ENCODE data around the gene GABRG3. TPM values are rescaled to one million over a fixed set of nuclear protein-coding genes. Genes with fewer than 3 reads are reported as not detected.

The GABRG3 gene
- total RNA-seq, 1 donor from 2014 or later, result under 0.01 TPM

DNA sequence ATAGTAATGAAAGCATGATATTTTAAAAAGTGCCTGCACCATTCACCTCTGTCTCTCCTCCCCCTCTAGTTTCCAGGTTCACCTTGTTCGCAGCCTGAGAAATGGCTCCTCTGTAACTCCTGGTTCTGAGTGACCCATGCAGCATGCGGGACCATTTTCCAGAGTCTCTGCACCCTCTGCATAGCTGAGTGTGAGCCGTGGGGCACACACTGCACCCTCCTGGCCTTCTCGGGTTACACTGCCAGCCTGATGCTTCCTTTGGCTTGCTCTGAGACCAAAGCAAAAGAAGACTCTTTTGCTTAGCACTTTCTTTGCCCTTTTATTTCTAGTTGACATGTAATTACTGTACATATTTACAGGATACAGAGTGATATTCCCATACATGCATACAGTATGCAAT, 287.3 kb downstream of the GABRG3 start:
- no peak overlapping the region for H3K27ac ChIP-seq (ENCODE audit: low read depth, low read length)

DNA sequence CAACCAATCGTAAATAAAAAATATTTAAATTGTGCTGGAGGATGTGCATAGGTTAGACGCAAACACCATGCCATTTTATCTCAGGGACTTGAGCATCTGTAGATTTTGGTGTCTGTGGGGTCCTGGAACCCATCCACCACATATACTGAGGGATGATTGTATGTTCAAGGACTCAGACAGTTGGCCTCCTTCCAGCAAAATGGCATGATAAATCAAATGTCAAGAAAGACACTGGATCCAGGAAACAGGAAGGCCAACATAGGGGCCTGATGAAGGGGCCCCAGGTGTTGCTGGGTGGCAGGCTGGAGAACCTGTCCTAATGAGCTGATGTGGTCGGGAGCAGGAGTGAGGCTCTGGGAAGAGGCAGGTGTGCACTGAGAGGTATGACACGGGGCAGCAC, 289.5 kb downstream of the GABRG3 start:
- Histone ChIP-seq H3K27me3 (ENCODE audit: control insufficient read depth in 3 of 3, insufficient read depth in 3 of 3, low read length in 3 of 3) (no peaks in the 10 kb centered on the region), H3K36me3 (ENCODE audit: control insufficient read depth in 3 of 3, insufficient read depth in 3 of 3, low read length in 3 of 3) (no peaks in the 10 kb centered on the region), H3K9ac (ENCODE audit: low read depth in 1 of 3, low read length in 3 of 3) (no peak overlapping the region), H3K27ac (ENCODE audit: low read depth, low read length) (no peak overlapping the region), H3K9me3 (ENCODE audit: control insufficient read depth in 3 of 3, low read length in 3 of 3) (peaks cover 0 to 2% (median 0%) of the 10 kb centered on the region in 3 donors), H3K4me3 (ENCODE audit: low read length in 3 of 3) (no peak overlapping the region), H3K4me1 (ENCODE audit: control insufficient read depth in 3 of 3, insufficient read depth in 3 of 3, low read length in 3 of 3) (no peaks in the 10 kb centered on the region)

More for the DNA sequence above, 287.3 kb downstream of the GABRG3 start:
- Histone ChIP-seq H3K27me3 (ENCODE audit: control insufficient read depth in 3 of 3, insufficient read depth in 3 of 3, low read length in 3 of 3) (no peaks in the 10 kb centered on the region), H3K4me3 (ENCODE audit: low read length in 3 of 3) (no peak overlapping the region), H3K9me3 (ENCODE audit: control insufficient read depth in 3 of 3, low read length in 3 of 3) (no peaks in the 10 kb centered on the region), H3K36me3 (ENCODE audit: control insufficient read depth in 3 of 3, insufficient read depth in 3 of 3, low read length in 3 of 3) (no peaks in the 10 kb centered on the region), H3K9ac (ENCODE audit: low read depth in 1 of 3, low read length in 3 of 3) (no peak overlapping the region), H3K4me1 (ENCODE audit: control insufficient read depth in 3 of 3, insufficient read depth in 3 of 3, low read length in 3 of 3) (no peaks in the 10 kb centered on the region)

DNA sequence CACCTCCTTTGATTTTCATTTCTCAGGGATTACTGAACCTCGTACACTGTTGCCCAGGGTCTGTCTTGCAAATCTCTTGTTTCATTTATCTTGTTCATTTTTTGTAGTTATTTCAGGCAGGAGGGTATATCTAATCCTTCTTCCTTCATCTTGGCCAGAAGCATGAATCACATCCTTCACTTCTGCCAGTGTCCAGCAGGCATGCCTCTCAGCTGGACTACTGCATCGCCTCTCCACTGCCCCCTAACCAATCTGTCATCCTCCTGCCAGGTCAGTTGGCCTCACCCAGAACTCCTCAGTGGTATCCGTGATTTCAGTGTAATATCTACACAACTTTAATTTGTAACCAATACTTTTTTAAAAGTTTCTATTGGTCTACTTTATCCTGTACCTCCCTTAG, 297.9 kb downstream of the GABRG3 start:
- Histone ChIP-seq H3K4me1 (ENCODE audit: control insufficient read depth in 3 of 3, insufficient read depth in 3 of 3, low read length in 3 of 3) (no peaks in the 10 kb centered on the region), H3K9ac (ENCODE audit: low read depth in 1 of 3, low read length in 3 of 3) (no peak overlapping the region), H3K4me3 (ENCODE audit: low read length in 3 of 3) (no peak overlapping the region), H3K36me3 (ENCODE audit: control insufficient read depth in 3 of 3, insufficient read depth in 3 of 3, low read length in 3 of 3) (no peaks in the 10 kb centered on the region), H3K27ac (ENCODE audit: low read depth, low read length) (no peak overlapping the region), H3K9me3 (ENCODE audit: control insufficient read depth in 3 of 3, low read length in 3 of 3) (peaks cover 0 to 5% (median 0%) of the 10 kb centered on the region in 3 donors), H3K27me3 (ENCODE audit: control insufficient read depth in 3 of 3, insufficient read depth in 3 of 3, low read length in 3 of 3) (no peaks in the 10 kb centered on the region)

DNA sequence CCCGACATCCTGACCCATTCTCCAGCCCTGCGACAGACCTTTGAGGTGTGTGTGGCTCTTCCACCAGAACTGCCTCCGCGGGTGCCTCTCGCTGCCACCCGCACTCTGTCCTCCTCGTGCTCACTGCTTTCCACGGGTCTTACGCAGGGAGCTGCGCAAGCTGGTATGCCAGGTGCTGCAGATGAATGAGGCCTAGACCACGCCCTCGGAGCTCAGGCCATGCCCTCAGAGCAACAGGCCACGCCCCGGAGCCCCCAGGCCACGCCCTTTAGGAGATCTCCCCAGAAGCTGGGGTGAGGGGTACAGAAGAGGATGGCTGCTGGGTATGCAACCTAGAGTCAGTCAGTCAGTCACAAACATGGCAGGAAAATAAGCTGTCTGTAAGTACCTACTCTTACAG, 300.3 kb downstream of the GABRG3 start:
- H3K9me3 ChIP-seq (ENCODE audit: control insufficient read depth in 3 of 3, low read length in 3 of 3), result peaks cover 0 to 3% (median 0%) of the 10 kb centered on the region in 3 donors
- H3K36me3 ChIP-seq (ENCODE audit: control insufficient read depth in 3 of 3, insufficient read depth in 3 of 3, low read length in 3 of 3), result no peaks in the 10 kb centered on the region
- no peak overlapping the region for H3K9ac ChIP-seq (ENCODE audit: low read depth in 1 of 3, low read length in 3 of 3)
- H3K4me1 ChIP-seq (ENCODE audit: control insufficient read depth in 3 of 3, insufficient read depth in 3 of 3, low read length in 3 of 3), result no peaks in the 10 kb centered on the region
- no peaks in the 10 kb centered on the region for H3K27me3 ChIP-seq (ENCODE audit: control insufficient read depth in 3 of 3, insufficient read depth in 3 of 3, low read length in 3 of 3)
- H3K27ac ChIP-seq (ENCODE audit: low read depth, low read length), result no peak overlapping the region
- H3K4me3 ChIP-seq (ENCODE audit: low read length in 3 of 3), result no peak overlapping the region

DNA sequence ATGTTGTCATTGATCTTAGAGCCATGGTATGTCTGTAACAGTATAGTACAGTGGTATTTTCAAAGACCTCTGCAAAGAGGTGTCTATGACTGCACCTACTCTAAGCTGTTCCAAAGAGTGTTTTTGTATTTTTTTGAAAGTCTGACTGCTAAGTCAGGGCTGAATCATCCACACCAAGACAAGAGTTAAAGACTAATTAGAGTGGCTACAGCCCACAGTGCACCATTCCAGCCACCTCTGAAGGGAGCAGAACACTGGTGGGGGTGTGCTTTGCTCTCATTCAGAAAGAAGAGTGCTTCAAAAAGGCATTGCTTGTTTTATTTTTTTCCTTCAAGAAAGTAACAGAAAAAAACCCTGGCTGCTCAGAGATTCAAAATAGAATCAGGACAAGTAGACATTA, 301.4 kb downstream of the GABRG3 start:
- no peaks in the 10 kb centered on the region for H3K27me3 ChIP-seq (ENCODE audit: control insufficient read depth in 3 of 3, insufficient read depth in 3 of 3, low read length in 3 of 3)
- no peak overlapping the region for H3K9ac ChIP-seq (ENCODE audit: low read depth in 1 of 3, low read length in 3 of 3)
- H3K4me1 ChIP-seq (ENCODE audit: control insufficient read depth in 3 of 3, insufficient read depth in 3 of 3, low read length in 3 of 3), result no peaks in the 10 kb centered on the region
- no peak overlapping the region for H3K27ac ChIP-seq (ENCODE audit: low read depth, low read length)
- H3K36me3 ChIP-seq (ENCODE audit: control insufficient read depth in 3 of 3, insufficient read depth in 3 of 3, low read length in 3 of 3), result no peaks in the 10 kb centered on the region
- H3K4me3 ChIP-seq (ENCODE audit: low read length in 3 of 3), result no peak overlapping the region
- H3K9me3 ChIP-seq (ENCODE audit: control insufficient read depth in 3 of 3, low read length in 3 of 3), result peaks cover 0 to 3% (median 0%) of the 10 kb centered on the region in 3 donors

DNA sequence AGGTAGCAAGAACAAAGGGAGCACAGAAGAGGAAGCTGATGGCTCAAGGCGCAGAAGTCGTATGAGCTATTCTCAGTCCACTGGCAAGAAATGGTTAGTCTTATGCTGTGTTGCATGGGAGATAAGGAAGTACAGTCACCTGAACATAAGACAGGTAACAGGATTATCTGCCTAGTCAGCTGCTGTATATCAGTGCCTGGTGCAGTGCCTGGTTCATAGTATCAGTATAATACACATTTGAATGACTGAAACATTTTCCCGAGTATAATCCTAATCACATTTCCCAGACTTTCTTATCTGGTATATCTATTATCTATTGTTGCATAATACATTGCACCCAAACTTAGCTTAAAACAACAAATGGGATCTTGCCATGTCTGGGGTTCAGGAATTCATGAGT, 302.5 kb downstream of the GABRG3 start:
- Histone ChIP-seq H3K4me3 (ENCODE audit: low read length in 3 of 3) (no peak overlapping the region), H3K9ac (ENCODE audit: low read depth in 1 of 3, low read length in 3 of 3) (no peak overlapping the region), H3K36me3 (ENCODE audit: control insufficient read depth in 3 of 3, insufficient read depth in 3 of 3, low read length in 3 of 3) (no peaks in the 10 kb centered on the region), H3K9me3 (ENCODE audit: control insufficient read depth in 3 of 3, low read length in 3 of 3) (peaks cover 0 to 3% (median 0%) of the 10 kb centered on the region in 3 donors), H3K4me1 (ENCODE audit: control insufficient read depth in 3 of 3, insufficient read depth in 3 of 3, low read length in 3 of 3) (no peaks in the 10 kb centered on the region), H3K27me3 (ENCODE audit: control insufficient read depth in 3 of 3, insufficient read depth in 3 of 3, low read length in 3 of 3) (no peaks in the 10 kb centered on the region), H3K27ac (ENCODE audit: low read depth, low read length) (no peak overlapping the region)

DNA sequence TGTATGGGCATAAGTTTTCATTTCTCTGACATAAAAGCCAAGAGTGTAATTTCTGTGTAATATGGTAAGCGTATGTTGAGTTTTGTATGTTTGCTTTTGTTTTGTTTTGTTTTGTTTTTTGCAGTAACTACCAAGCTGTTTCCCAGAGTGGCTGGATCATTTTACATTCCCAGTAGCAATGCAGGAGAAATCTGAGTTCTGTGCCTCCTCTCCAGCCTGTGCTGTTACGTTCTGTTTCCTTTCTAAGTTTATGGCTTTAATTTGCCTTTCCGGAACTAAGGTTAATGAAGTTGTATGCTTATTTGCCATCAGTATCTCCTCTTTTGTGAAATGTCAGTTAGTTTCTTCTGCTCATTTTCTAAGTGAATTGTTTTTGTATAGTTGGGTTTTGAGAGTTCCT, 307.8 kb downstream of the GABRG3 start:
- no peaks in the 10 kb centered on the region for H3K36me3 ChIP-seq (ENCODE audit: control insufficient read depth in 3 of 3, insufficient read depth in 3 of 3, low read length in 3 of 3)
- H3K27ac ChIP-seq (ENCODE audit: low read depth, low read length), result no peak overlapping the region
- no peaks in the 10 kb centered on the region for H3K27me3 ChIP-seq (ENCODE audit: control insufficient read depth in 3 of 3, insufficient read depth in 3 of 3, low read length in 3 of 3)
- no peaks in the 10 kb centered on the region for H3K9me3 ChIP-seq (ENCODE audit: control insufficient read depth in 3 of 3, low read length in 3 of 3)
- H3K9ac ChIP-seq (ENCODE audit: low read depth in 1 of 3, low read length in 3 of 3), result no peak overlapping the region
- H3K4me1 ChIP-seq (ENCODE audit: control insufficient read depth in 3 of 3, insufficient read depth in 3 of 3, low read length in 3 of 3), result no peaks in the 10 kb centered on the region
- H3K4me3 ChIP-seq (ENCODE audit: low read length in 3 of 3), result no peak overlapping the region

DNA sequence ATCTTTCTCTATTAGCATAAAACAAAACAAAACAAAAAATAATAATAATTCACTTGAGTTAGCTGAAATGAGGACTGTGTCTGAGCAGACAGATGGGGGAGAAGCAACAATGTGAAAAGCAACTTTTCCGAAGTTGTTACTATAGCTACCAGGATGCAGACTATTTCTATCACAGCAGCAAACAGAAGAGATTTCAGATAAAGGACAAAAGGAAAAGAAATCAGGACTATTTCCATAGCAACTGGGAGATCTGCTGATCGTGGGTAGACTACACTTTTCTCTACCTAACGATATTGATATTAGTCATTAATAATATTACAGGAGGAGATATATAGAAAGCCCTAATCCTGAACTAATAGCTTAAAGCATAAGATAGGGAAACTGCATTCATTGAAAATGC, 321.7 kb downstream of the GABRG3 start:
- Histone ChIP-seq H3K27ac (ENCODE audit: low read depth, low read length) (no peak overlapping the region), H3K4me3 (ENCODE audit: low read length in 3 of 3) (no peak overlapping the region), H3K27me3 (ENCODE audit: control insufficient read depth in 3 of 3, insufficient read depth in 3 of 3, low read length in 3 of 3) (no peaks in the 10 kb centered on the region), H3K36me3 (ENCODE audit: control insufficient read depth in 3 of 3, insufficient read depth in 3 of 3, low read length in 3 of 3) (no peaks in the 10 kb centered on the region), H3K9me3 (ENCODE audit: control insufficient read depth in 3 of 3, low read length in 3 of 3) (peaks cover 0 to 2% (median 0%) of the 10 kb centered on the region in 3 donors), H3K9ac (ENCODE audit: low read depth in 1 of 3, low read length in 3 of 3) (no peak overlapping the region), H3K4me1 (ENCODE audit: control insufficient read depth in 3 of 3, insufficient read depth in 3 of 3, low read length in 3 of 3) (no peaks in the 10 kb centered on the region)

DNA sequence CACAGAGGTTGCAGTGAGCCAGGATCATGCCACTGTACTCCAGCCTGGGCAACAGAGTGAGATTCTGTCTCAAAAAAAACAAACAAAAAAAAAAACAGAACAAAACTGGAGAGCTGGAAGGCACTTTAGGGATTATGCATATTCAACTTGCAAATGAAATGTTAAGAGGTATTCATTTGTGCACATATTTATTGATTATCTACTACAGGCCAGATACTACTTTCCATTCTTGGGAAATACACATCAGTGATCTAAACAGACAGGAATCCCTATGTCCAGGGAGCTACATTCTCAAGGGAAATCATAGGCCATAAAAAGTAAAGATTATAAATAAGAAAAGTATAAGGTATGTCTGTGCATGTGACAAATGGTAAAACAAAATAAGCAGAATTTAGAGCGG, 322.6 kb downstream of the GABRG3 start:
- Histone ChIP-seq H3K27me3 (ENCODE audit: control insufficient read depth in 3 of 3, insufficient read depth in 3 of 3, low read length in 3 of 3) (no peaks in the 10 kb centered on the region), H3K36me3 (ENCODE audit: control insufficient read depth in 3 of 3, insufficient read depth in 3 of 3, low read length in 3 of 3) (no peaks in the 10 kb centered on the region), H3K9me3 (ENCODE audit: control insufficient read depth in 3 of 3, low read length in 3 of 3) (peaks cover 0 to 2% (median 0%) of the 10 kb centered on the region in 3 donors), H3K9ac (ENCODE audit: low read depth in 1 of 3, low read length in 3 of 3) (no peak overlapping the region), H3K4me3 (ENCODE audit: low read length in 3 of 3) (no peak overlapping the region), H3K27ac (ENCODE audit: low read depth, low read length) (no peak overlapping the region), H3K4me1 (ENCODE audit: control insufficient read depth in 3 of 3, insufficient read depth in 3 of 3, low read length in 3 of 3) (no peaks in the 10 kb centered on the region)

DNA sequence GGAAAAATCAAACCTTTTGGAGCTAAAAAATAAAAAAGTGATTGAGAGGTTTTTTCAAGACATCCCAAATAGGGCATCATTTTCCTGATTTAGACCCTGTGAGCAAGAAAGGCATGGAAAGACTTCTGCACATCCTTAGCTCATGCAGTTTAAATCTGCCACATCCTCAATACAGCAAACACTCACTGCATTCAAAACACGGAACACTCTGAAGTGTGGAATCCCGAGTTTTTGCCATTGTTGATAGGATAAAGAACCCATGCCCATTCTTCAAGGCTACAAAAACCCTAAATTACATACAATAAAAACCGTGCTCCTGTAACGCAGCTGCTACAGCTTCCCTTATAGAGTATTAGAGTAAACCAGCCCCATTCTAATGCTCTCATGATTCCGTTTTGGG, 346.8 kb downstream of the GABRG3 start:
- Histone ChIP-seq H3K4me3 (ENCODE audit: low read length in 3 of 3) (no peak overlapping the region), H3K9ac (ENCODE audit: low read depth in 1 of 3, low read length in 3 of 3) (no peak overlapping the region), H3K27ac (ENCODE audit: low read depth, low read length) (no peak overlapping the region)

DNA sequence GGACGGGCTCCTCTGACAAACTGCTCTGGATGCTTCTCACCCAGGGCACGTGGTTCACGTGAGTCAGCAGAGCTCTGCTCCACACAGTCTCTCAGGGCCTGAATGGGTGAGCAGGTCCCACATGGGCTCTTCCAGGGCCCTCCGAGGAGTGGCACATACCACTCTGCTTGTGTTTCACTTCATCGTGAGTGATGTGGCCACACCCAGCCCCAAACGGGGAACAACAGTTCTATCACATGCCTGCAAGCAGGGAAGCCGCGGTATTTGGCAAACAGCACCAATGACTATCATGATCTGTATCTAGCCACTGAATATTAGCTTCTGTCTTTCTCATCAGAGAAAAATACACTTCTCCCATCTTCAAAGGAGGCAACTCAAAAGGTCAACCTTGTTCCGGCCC, 352.8 kb downstream of the GABRG3 start:
- no peak overlapping the region for H3K27ac ChIP-seq (ENCODE audit: low read depth, low read length)
- H3K4me1 ChIP-seq (ENCODE audit: control insufficient read depth in 3 of 3, insufficient read depth in 3 of 3, low read length in 3 of 3), result no peaks in the 10 kb centered on the region
- no peak overlapping the region for H3K4me3 ChIP-seq (ENCODE audit: low read length in 3 of 3)
- H3K9me3 ChIP-seq (ENCODE audit: control insufficient read depth in 3 of 3, low read length in 3 of 3), result peaks cover 0 to 4% (median 3%) of the 10 kb centered on the region in 3 donors
- H3K9ac ChIP-seq (ENCODE audit: low read depth in 1 of 3, low read length in 3 of 3), result no peak overlapping the region
- peaks cover 0 to 5% (median 0%) of the 10 kb centered on the region in 3 donors for H3K27me3 ChIP-seq (ENCODE audit: control insufficient read depth in 3 of 3, insufficient read depth in 3 of 3, low read length in 3 of 3)
- H3K36me3 ChIP-seq (ENCODE audit: control insufficient read depth in 3 of 3, insufficient read depth in 3 of 3, low read length in 3 of 3), result no peaks in the 10 kb centered on the region

More for the DNA sequence above, 346.8 kb downstream of the GABRG3 start:
- H3K36me3 ChIP-seq (ENCODE audit: control insufficient read depth in 3 of 3, insufficient read depth in 3 of 3, low read length in 3 of 3), result no peaks in the 10 kb centered on the region
- H3K4me1 ChIP-seq (ENCODE audit: control insufficient read depth in 3 of 3, insufficient read depth in 3 of 3, low read length in 3 of 3), result no peaks in the 10 kb centered on the region
- no peaks in the 10 kb centered on the region for H3K27me3 ChIP-seq (ENCODE audit: control insufficient read depth in 3 of 3, insufficient read depth in 3 of 3, low read length in 3 of 3)
- H3K9me3 ChIP-seq (ENCODE audit: control insufficient read depth in 3 of 3, low read length in 3 of 3), result no peaks in the 10 kb centered on the region

Data from skeletal muscle tissue (tissue), 4 donors.